ENCODE results near the gene KRTAP5-10.
"Not testable (repeated sequence)": the region's sequence is repeated elsewhere in the genome, so short reads cannot be mapped to it uniquely, and the experiment has no call there.

Gene KRTAP5-10

GRCh38 chr11:71613931-71614330 is 48.6 kb downstream of the KRTAP5-10 start:
- not testable (repeated sequence) for DNase-seq

GRCh38 chr11:71614366-71614917 is 49.1 kb downstream of the KRTAP5-10 start:
- DNase-seq, result not testable (repeated sequence)

- not testable (repeated sequence) for DNase-seq
Observed at GRCh38 chr11:71615003-71615402, 49.6 kb downstream of the KRTAP5-10 start.

Data from SHP77 (cell line).